OCI-LY1 (cell line): Measurements from ENCODE around the gene UGT1A9.

Experiments used
- EZH2 ChIP-seq: fragments of 200-600 bp; sonication (generic), shearing (Covaris generic); IDR thresholded peaks from 2 replicates; pipeline ENCODE4 v1.8.0; 2017; ENCODE audit warnings: borderline replicate concordance, mixed run types, mild to moderate bottlenecking, antibody characterized with exemption, low read length, moderate library complexity, mixed read lengths
- TF ChIP-seq, protein P1 (sequence below): fragments of 200-600 bp; sonication (generic), shearing (Covaris generic); IDR thresholded peaks from 2 replicates; pipeline ENCODE4 v1.5.1; 2017; ENCODE audit warnings: mild to moderate bottlenecking, antibody characterized with exemption, low read length, moderate library complexity, mixed read lengths

DNA sequence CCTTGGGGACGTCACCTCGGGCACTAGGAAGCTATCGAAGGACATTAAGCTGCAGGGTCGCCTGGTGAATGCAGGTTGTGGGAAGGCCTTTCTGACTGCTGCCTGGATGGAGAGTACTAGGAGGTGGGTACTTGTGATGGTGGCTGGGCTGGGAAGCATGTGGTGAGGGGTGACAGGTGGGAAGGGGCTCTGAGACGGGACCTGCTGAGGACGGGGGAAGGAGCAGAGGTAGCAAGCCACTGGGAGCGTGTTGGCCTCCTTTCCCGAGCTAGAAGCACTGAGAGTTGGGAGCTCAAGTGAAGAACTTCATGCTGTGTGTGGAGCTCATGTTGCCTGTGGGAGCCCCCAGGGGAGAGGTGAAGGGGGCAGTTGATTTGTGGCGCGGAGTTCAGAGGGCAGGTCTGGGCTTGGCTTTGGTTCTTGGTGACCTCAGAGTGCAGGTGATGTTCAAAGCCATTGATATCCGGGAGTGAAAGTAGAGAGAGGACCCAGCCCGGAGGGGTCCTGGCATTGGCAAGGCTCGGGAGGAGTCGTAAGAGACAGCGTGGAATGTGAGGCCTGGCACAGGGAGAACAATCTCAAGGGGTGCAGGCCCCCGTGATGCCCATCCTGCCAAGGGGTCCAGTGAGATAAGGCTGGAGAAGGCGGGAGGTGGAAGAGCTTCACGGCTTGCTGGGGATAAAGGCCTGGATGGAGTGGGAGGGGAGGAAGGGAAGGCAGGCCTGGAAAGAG is 119.6 kb downstream of the UGT1A9 start:
- TF ChIP-seq, protein P1, sequence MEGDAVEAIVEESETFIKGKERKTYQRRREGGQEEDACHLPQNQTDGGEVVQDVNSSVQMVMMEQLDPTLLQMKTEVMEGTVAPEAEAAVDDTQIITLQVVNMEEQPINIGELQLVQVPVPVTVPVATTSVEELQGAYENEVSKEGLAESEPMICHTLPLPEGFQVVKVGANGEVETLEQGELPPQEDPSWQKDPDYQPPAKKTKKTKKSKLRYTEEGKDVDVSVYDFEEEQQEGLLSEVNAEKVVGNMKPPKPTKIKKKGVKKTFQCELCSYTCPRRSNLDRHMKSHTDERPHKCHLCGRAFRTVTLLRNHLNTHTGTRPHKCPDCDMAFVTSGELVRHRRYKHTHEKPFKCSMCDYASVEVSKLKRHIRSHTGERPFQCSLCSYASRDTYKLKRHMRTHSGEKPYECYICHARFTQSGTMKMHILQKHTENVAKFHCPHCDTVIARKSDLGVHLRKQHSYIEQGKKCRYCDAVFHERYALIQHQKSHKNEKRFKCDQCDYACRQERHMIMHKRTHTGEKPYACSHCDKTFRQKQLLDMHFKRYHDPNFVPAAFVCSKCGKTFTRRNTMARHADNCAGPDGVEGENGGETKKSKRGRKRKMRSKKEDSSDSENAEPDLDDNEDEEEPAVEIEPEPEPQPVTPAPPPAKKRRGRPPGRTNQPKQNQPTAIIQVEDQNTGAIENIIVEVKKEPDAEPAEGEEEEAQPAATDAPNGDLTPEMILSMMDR = no peak
- TF ChIP-seq EZH2 = no peak
